Measurements from ENCODE around the gene GBF1. TPM values are rescaled to one million over a fixed set of nuclear protein-coding genes. Genes with fewer than 3 reads are reported as not detected.

GBF1 gene
- polyA plus RNA-seq, 2 donors, result 11.4 to 11.7 TPM

- WGBS, 2 donors, result 85 to 95% methylated on average over 1 of the region's 1 CpG
- no peaks in the 10 kb centered on the region for H3K27me3 ChIP-seq (ENCODE audit: control insufficient read depth in 1 of 2, insufficient read depth in 2 of 2, low read length in 2 of 2)
- H3K4me3 ChIP-seq (ENCODE audit: low read depth in 1 of 2, low read length in 2 of 2), result no peak overlapping the region
- no peaks in the 10 kb centered on the region for H3K36me3 ChIP-seq (ENCODE audit: control insufficient read depth in 2 of 2, insufficient read depth in 2 of 2, low read length in 1 of 2)
- H3K27ac ChIP-seq (ENCODE audit: low read depth in 2 of 2, low read length in 1 of 2), result no peak overlapping the region
- peaks cover 3 to 8% of the 10 kb centered on the region in 2 donors for H3K4me1 ChIP-seq (ENCODE audit: control insufficient read depth in 2 of 2, insufficient read depth in 2 of 2, low read length in 1 of 2)
- no peaks in the 10 kb centered on the region for H3K9me3 ChIP-seq (ENCODE audit: control insufficient read depth in 2 of 2, insufficient read depth in 1 of 2, low read depth in 1 of 2, low read length in 1 of 2)
Observed at GRCh38 chr10:102309236-102309635, 63.9 kb downstream of the GBF1 start.

- H3K36me3 ChIP-seq (ENCODE audit: control insufficient read depth in 2 of 2, insufficient read depth in 2 of 2, low read length in 1 of 2), result no peaks in the 10 kb centered on the region
- 65 to 77% methylated on average over 3 of the region's 3 CpGs for WGBS, 2 donors
- peaks cover 3 to 8% of the 10 kb centered on the region in 2 donors for H3K4me1 ChIP-seq (ENCODE audit: control insufficient read depth in 2 of 2, insufficient read depth in 2 of 2, low read length in 1 of 2)
- H3K4me3 ChIP-seq (ENCODE audit: low read depth in 1 of 2, low read length in 2 of 2), result no peak overlapping the region
- H3K9me3 ChIP-seq (ENCODE audit: control insufficient read depth in 2 of 2, insufficient read depth in 1 of 2, low read depth in 1 of 2, low read length in 1 of 2), result no peaks in the 10 kb centered on the region
- H3K27ac ChIP-seq (ENCODE audit: low read depth in 2 of 2, low read length in 1 of 2), result no peak overlapping the region
- no peaks in the 10 kb centered on the region for H3K27me3 ChIP-seq (ENCODE audit: control insufficient read depth in 1 of 2, insufficient read depth in 2 of 2, low read length in 2 of 2)
Observed at GRCh38 chr10:102309916-102310315, 64.6 kb downstream of the GBF1 start.

DNA sequence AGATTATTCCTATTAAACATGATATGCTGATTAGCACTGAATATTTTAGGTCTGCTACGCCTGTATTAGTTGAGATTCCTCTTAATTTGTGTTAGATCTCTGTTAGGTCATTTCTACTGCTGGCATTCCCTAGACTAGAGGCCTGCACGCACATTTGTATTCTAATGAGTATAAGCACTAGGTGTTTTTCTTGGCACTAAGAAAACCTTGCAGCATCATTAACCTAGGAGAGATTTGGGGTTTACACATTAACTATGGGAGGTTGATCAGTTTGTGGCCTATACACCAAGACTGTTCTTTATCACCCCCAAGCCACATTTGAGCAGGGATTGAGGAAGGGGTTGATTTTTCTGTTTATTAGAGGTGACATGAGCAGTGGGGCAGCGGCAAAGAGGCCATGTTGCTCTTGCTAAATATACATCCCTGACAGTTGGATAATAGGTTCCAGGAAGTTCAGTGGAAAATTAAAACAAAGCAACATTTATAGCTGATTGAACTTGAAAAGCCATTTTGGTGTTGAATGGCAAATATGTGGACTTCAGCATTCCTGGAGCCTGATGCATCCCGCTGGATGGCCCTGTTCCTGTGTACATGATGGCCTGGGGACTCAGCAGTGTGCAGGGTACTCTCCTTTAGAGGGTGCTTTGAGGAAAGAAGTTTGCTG is 65.2 kb downstream of the GBF1 start:
- H3K27me3 ChIP-seq (ENCODE audit: control insufficient read depth in 1 of 2, insufficient read depth in 2 of 2, low read length in 2 of 2), result no peaks in the 10 kb centered on the region
- 61 to 70% methylated on average over 4 of the region's 4 CpGs for WGBS, 2 donors
- no peak overlapping the region for H3K27ac ChIP-seq (ENCODE audit: low read depth in 2 of 2, low read length in 1 of 2)
- no peaks in the 10 kb centered on the region for H3K9me3 ChIP-seq (ENCODE audit: control insufficient read depth in 2 of 2, insufficient read depth in 1 of 2, low read depth in 1 of 2, low read length in 1 of 2)
- no peak overlapping the region for H3K4me3 ChIP-seq (ENCODE audit: low read depth in 1 of 2, low read length in 2 of 2)
- no peaks in the 10 kb centered on the region for H3K36me3 ChIP-seq (ENCODE audit: control insufficient read depth in 2 of 2, insufficient read depth in 2 of 2, low read length in 1 of 2)
- peaks cover 3 to 8% of the 10 kb centered on the region in 2 donors for H3K4me1 ChIP-seq (ENCODE audit: control insufficient read depth in 2 of 2, insufficient read depth in 2 of 2, low read length in 1 of 2)

GRCh38 chr10:102311025-102311420 is 65.7 kb downstream of the GBF1 start:
- H3K4me1 ChIP-seq (ENCODE audit: control insufficient read depth in 2 of 2, insufficient read depth in 2 of 2, low read length in 1 of 2), result peaks cover 3 to 8% of the 10 kb centered on the region in 2 donors
- no peak overlapping the region for H3K27ac ChIP-seq (ENCODE audit: low read depth in 2 of 2, low read length in 1 of 2)
- 81 to 83% methylated on average over 3 of the region's 3 CpGs for WGBS, 2 donors
- H3K4me3 ChIP-seq (ENCODE audit: low read depth in 1 of 2, low read length in 2 of 2), result no peak overlapping the region
- H3K27me3 ChIP-seq (ENCODE audit: control insufficient read depth in 1 of 2, insufficient read depth in 2 of 2, low read length in 2 of 2), result no peaks in the 10 kb centered on the region
- no peaks in the 10 kb centered on the region for H3K9me3 ChIP-seq (ENCODE audit: control insufficient read depth in 2 of 2, insufficient read depth in 1 of 2, low read depth in 1 of 2, low read length in 1 of 2)
- H3K36me3 ChIP-seq (ENCODE audit: control insufficient read depth in 2 of 2, insufficient read depth in 2 of 2, low read length in 1 of 2), result no peaks in the 10 kb centered on the region

DNA sequence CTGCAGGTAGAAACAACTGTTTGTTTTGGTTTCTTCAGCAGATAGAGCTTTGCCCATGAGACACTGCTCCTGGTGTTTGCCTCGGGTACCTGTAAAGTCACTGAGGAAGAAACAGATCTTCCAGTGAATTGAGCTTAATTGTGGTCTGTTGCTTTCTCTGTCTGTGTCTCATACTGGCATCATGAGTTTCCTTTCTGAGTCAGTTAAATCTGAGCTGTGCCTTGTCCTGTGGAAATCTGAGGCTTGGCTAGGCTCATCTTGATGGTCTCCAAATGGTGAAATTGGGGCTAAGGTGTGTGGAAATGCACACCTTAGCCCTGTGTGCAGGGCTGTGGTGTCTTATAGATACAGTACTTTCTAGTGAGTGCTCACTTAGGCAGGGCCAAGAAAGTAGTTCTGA is 67.4 kb downstream of the GBF1 start:
- no peaks in the 10 kb centered on the region for H3K9me3 ChIP-seq (ENCODE audit: control insufficient read depth in 2 of 2, insufficient read depth in 1 of 2, low read depth in 1 of 2, low read length in 1 of 2)
- H3K4me3 ChIP-seq (ENCODE audit: low read depth in 1 of 2, low read length in 2 of 2), result no peak overlapping the region
- peaks cover 3 to 8% of the 10 kb centered on the region in 2 donors for H3K4me1 ChIP-seq (ENCODE audit: control insufficient read depth in 2 of 2, insufficient read depth in 2 of 2, low read length in 1 of 2)
- 38 to 70% methylated on average over 1 of the region's 1 CpG for WGBS, 2 donors
- H3K27me3 ChIP-seq (ENCODE audit: control insufficient read depth in 1 of 2, insufficient read depth in 2 of 2, low read length in 2 of 2), result no peaks in the 10 kb centered on the region
- H3K27ac ChIP-seq (ENCODE audit: low read depth in 2 of 2, low read length in 1 of 2), result no peak overlapping the region
- H3K36me3 ChIP-seq (ENCODE audit: control insufficient read depth in 2 of 2, insufficient read depth in 2 of 2, low read length in 1 of 2), result no peaks in the 10 kb centered on the region

DNA sequence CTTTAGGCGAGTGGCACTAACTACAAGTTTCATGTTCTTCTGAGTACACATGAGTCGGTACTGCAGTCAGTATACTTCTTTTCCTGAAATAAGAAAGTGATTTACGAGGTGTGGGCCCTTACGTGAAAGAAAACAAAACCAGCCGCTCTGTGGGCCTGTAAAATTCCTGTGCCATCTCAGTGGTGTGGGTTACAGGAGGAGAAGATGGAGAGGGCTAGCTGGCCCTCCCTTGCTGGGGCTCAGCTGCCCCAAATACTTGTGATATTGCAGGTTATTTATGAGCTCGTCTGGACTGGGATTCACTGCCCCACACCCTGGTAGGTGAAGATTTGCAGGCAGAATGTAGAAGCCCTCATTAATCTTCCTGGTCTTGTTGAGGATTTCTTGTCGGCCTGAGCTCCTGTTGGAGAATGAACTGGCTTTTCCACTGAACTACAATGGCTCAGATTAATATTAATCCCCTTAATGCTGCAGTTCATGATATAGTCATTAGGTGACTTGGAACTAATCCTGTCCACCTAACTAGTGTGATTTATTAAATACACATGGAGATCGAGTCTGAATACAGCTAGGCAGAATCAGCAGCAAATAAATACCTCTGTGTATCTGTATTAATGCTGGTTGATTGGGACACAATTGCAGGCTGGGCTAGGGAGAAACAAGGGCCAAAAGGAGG is 68.0 kb downstream of the GBF1 start:
- Histone ChIP-seq H3K27me3 (ENCODE audit: control insufficient read depth in 1 of 2, insufficient read depth in 2 of 2, low read length in 2 of 2) (no peaks in the 10 kb centered on the region), H3K36me3 (ENCODE audit: control insufficient read depth in 2 of 2, insufficient read depth in 2 of 2, low read length in 1 of 2) (no peaks in the 10 kb centered on the region), H3K9me3 (ENCODE audit: control insufficient read depth in 2 of 2, insufficient read depth in 1 of 2, low read depth in 1 of 2, low read length in 1 of 2) (no peaks in the 10 kb centered on the region), H3K4me3 (ENCODE audit: low read depth in 1 of 2, low read length in 2 of 2) (no peak overlapping the region), H3K4me1 (ENCODE audit: control insufficient read depth in 2 of 2, insufficient read depth in 2 of 2, low read length in 1 of 2) (peaks cover 3 to 8% of the 10 kb centered on the region in 2 donors), H3K27ac (ENCODE audit: low read depth in 2 of 2, low read length in 1 of 2) (no peak overlapping the region)
- 54 to 60% methylated on average over 8 of the region's 8 CpGs for WGBS, 2 donors

DNA sequence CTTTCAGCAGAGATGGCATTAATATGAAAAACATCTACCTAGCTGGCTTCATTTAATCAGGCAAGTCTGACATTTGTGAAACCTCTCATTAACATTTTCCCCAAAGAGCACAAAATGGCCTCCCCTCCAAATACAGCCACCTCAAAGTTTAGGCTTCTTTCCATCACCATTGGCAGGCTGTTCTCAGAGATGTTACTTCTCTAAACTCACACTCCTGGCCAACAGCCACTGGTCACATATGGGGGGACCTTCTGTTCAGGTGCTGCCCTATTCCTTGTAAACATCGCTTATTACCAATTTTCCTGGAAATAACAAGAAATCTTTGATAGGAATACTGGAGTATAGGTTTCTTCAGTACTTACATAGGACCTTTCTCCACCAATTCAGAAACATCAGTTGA is 69.5 kb downstream of the GBF1 start:
- Histone ChIP-seq H3K27ac (ENCODE audit: low read depth in 2 of 2, low read length in 1 of 2) (no peak overlapping the region), H3K36me3 (ENCODE audit: control insufficient read depth in 2 of 2, insufficient read depth in 2 of 2, low read length in 1 of 2) (no peaks in the 10 kb centered on the region), H3K27me3 (ENCODE audit: control insufficient read depth in 1 of 2, insufficient read depth in 2 of 2, low read length in 2 of 2) (no peaks in the 10 kb centered on the region), H3K4me3 (ENCODE audit: low read depth in 1 of 2, low read length in 2 of 2) (no peak overlapping the region), H3K4me1 (ENCODE audit: control insufficient read depth in 2 of 2, insufficient read depth in 2 of 2, low read length in 1 of 2) (peaks cover 3 to 8% of the 10 kb centered on the region in 2 donors), H3K9me3 (ENCODE audit: control insufficient read depth in 2 of 2, insufficient read depth in 1 of 2, low read depth in 1 of 2, low read length in 1 of 2) (no peaks in the 10 kb centered on the region)
- 97 to 100% methylated on average over 1 of the region's 1 CpG for WGBS, 2 donors

- H3K4me3 ChIP-seq (ENCODE audit: low read depth in 1 of 2, low read length in 2 of 2), result no peak overlapping the region
- WGBS, 2 donors, result 76 to 84% methylated on average over 1 of the region's 1 CpG
- H3K27ac ChIP-seq (ENCODE audit: low read depth in 2 of 2, low read length in 1 of 2), result no peak overlapping the region
Observed at GRCh38 chr10:102316421-102316820, 71.1 kb downstream of the GBF1 start.

DNA sequence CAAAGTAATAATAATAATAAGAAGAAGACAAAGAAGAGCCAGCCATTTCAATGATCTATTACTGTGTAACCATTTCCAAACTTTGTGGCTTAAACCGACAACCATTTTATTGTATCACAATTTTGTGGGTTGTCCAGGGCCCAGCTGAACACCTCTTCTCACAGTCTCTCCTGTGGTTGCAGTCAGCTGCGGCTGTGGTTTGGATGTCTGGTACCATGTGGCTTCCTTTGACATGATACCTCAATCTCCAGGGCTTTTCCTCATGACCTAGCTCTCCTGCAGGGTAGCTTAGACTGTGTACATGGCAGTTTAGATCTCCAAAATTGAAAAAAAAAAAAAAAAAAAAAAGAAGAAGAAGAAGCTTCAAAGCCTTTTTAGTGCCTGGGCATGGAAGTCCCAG is 77.6 kb downstream of the GBF1 start:
- Histone ChIP-seq H3K27me3 (ENCODE audit: control insufficient read depth in 1 of 2, insufficient read depth in 2 of 2, low read length in 2 of 2) (no peaks in the 10 kb centered on the region), H3K4me3 (ENCODE audit: low read depth in 1 of 2, low read length in 2 of 2) (no peak overlapping the region), H3K4me1 (ENCODE audit: control insufficient read depth in 2 of 2, insufficient read depth in 2 of 2, low read length in 1 of 2) (no peaks in the 10 kb centered on the region), H3K36me3 (ENCODE audit: control insufficient read depth in 2 of 2, insufficient read depth in 2 of 2, low read length in 1 of 2) (no peaks in the 10 kb centered on the region), H3K9me3 (ENCODE audit: control insufficient read depth in 2 of 2, insufficient read depth in 1 of 2, low read depth in 1 of 2, low read length in 1 of 2) (no peaks in the 10 kb centered on the region), H3K27ac (ENCODE audit: low read depth in 2 of 2, low read length in 1 of 2) (no peak overlapping the region)
- WGBS, 2 donors, result 72 to 86% methylated on average over 2 of the region's 2 CpGs

More at GRCh38 chr10:102316421-102316820, 71.1 kb downstream of the GBF1 start:
- no peaks in the 10 kb centered on the region for H3K36me3 ChIP-seq (ENCODE audit: control insufficient read depth in 2 of 2, insufficient read depth in 2 of 2, low read length in 1 of 2)
- H3K9me3 ChIP-seq (ENCODE audit: control insufficient read depth in 2 of 2, insufficient read depth in 1 of 2, low read depth in 1 of 2, low read length in 1 of 2), result no peaks in the 10 kb centered on the region
- H3K27me3 ChIP-seq (ENCODE audit: control insufficient read depth in 1 of 2, insufficient read depth in 2 of 2, low read length in 2 of 2), result no peaks in the 10 kb centered on the region
- peaks cover 3 to 6% of the 10 kb centered on the region in 2 donors for H3K4me1 ChIP-seq (ENCODE audit: control insufficient read depth in 2 of 2, insufficient read depth in 2 of 2, low read length in 1 of 2)

GRCh38 chr10:102324061-102324460 is 78.7 kb downstream of the GBF1 start:
- no peaks in the 10 kb centered on the region for H3K36me3 ChIP-seq (ENCODE audit: control insufficient read depth in 2 of 2, insufficient read depth in 2 of 2, low read length in 1 of 2)
- H3K9me3 ChIP-seq (ENCODE audit: control insufficient read depth in 2 of 2, insufficient read depth in 1 of 2, low read depth in 1 of 2, low read length in 1 of 2), result no peaks in the 10 kb centered on the region
- no peaks in the 10 kb centered on the region for H3K4me1 ChIP-seq (ENCODE audit: control insufficient read depth in 2 of 2, insufficient read depth in 2 of 2, low read length in 1 of 2)
- H3K4me3 ChIP-seq (ENCODE audit: low read depth in 1 of 2, low read length in 2 of 2), result no peak overlapping the region
- H3K27me3 ChIP-seq (ENCODE audit: control insufficient read depth in 1 of 2, insufficient read depth in 2 of 2, low read length in 2 of 2), result no peaks in the 10 kb centered on the region
- 58 to 65% methylated on average over 3 of the region's 3 CpGs for WGBS, 2 donors
- no peak overlapping the region for H3K27ac ChIP-seq (ENCODE audit: low read depth in 2 of 2, low read length in 1 of 2)

All from esophagus (tissue), 2 donors.